Breast epithelium (tissue), 4 donors: ENCODE results near the gene FAM20C. TPM values are rescaled to one million over a fixed set of nuclear protein-coding genes. Genes with fewer than 3 reads are reported as not detected.
A peak's percentile ranks its signal among the peaks of the same experiment; 100 is the strongest.

Experiments
- DNase-seq, 2 donors: peaks; one replicate each; pipeline ENCODE4 v3.0.0-alpha.2; 2019; ENCODE audit warnings: low spot score in 2 of 2
- H3K27ac ChIP-seq, 2 donors: fragments of 200-600 bp; sonication (generic) in 1 of 2; one replicate each; pipeline ENCODE4 v1.5.1; 2016 to 2019; ENCODE audit warnings: mild to moderate bottlenecking in 1 of 2
- H3K27me3 ChIP-seq, 2 donors: fragments of 200-600 bp; sonication (generic) in 1 of 2; one replicate each; pipeline versions ENCODE4 v1.5.1 to v1.6.0; 2017 to 2019; ENCODE audit warnings: control low read depth in 1 of 2, mild to moderate bottlenecking in 1 of 2
- H3K36me3 ChIP-seq: fragments of 200-600 bp; one replicate; pipeline ENCODE4 v1.5.1; 2019
- H3K4me1 ChIP-seq, 2 donors: fragments of 200-600 bp; sonication (generic); one replicate each; pipeline ENCODE4 v1.5.1; 2016 to 2019; ENCODE audit warnings: control low read depth in 1 of 2
- H3K4me3 ChIP-seq, 3 donors: fragments of 200-600 bp; sonication (generic); 1 replicate in 2 of 3; 2 replicates in 1 of 3; pipeline ENCODE4 v1.5.1; 2016 to 2019; ENCODE audit warnings: mild to moderate bottlenecking in 3 of 3, moderate library complexity in 2 of 3
- H3K9me3 ChIP-seq, 2 donors: fragments of 200-600 bp; sonication (generic) in 1 of 2; one replicate each; pipeline ENCODE4 v1.5.1; 2016 to 2019; ENCODE audit warnings: control low read depth in 1 of 2
- CTCF ChIP-seq, 3 donors: fragments of 450-650 bp; IDR thresholded peaks; one replicate each; pipeline ENCODE4 v1.5.1; 2016 to 2017; ENCODE audit warnings: antibody characterized with exemption in 3 of 3, mild to moderate bottlenecking in 3 of 3, moderate library complexity in 3 of 3
- POLR2A ChIP-seq: fragments of 450-650 bp; IDR thresholded peaks from one replicate; pipeline ENCODE4 v1.6.1; 2016; ENCODE audit warnings: antibody characterized with exemption, mild to moderate bottlenecking, moderate library complexity
- POLR2AphosphoS5 ChIP-seq, 3 donors: sonication (generic); formaldehyde crosslinking; IDR thresholded peaks; one replicate each; pipeline ENCODE4 v1.6.1; 2017; ENCODE audit warnings: antibody characterized with exemption in 3 of 3
- intact Hi-C: fragments of 100-400 bp; cut with DNase I; formaldehyde crosslinking; loops from one replicate; pipeline ENCODE4 v1.15.1; 2023; ENCODE audit warnings: low total_unique reads
- total RNA-seq, 3 donors: library from RNA; depleted of rRNA; stranded (reverse); fragments of >200 nt; gene quantifications; one replicate each; pipeline ENCODE4 v1.1.0, GENCODE V29; 2016

The FAM20C gene
- total RNA-seq, 3 donors from 2014 or later, result 30.7 to 73.7 (median 71.0) TPM

GRCh38 chr7:159370-160270 lies 32.8 kb upstream of the FAM20C start:
- peaks cover 0 to 10% of the 10 kb centered on the region in 2 donors for H3K27me3 ChIP-seq
- H3K4me1 ChIP-seq, result no peaks in the 10 kb centered on the region
- no peak overlapping the region for H3K27ac ChIP-seq
- TF ChIP-seq CTCF (IDR thresholded peaks at IDR 0.05) (no peak), POLR2AphosphoS5 (IDR thresholded peaks at IDR 0.05) (no peak)
- H3K9me3 ChIP-seq, result no peaks in the 10 kb centered on the region
- no peak for DNase-seq
- H3K4me3 ChIP-seq, result peak overlapping the region in 1 of 3 donors; percentile 20
- H3K36me3 ChIP-seq, result no peaks in the 10 kb centered on the region
- intact Hi-C loops, result no loop called here

- no peak for TF ChIP-seq POLR2AphosphoS5 (IDR thresholded peaks at IDR 0.05)
- no peak for TF ChIP-seq CTCF (IDR thresholded peaks at IDR 0.05)
- no peak for TF ChIP-seq POLR2A
- no peak for DNase-seq
- no peak overlapping the region for H3K27ac ChIP-seq
- H3K36me3 ChIP-seq, result no peaks in the 10 kb centered on the region
- no peak overlapping the region for H3K4me3 ChIP-seq
- H3K4me1 ChIP-seq, result no peaks in the 10 kb centered on the region
- intact Hi-C loops, result no loop called here
- H3K9me3 ChIP-seq, result no peaks in the 10 kb centered on the region
- H3K27me3 ChIP-seq, result peaks cover 0 to 10% of the 10 kb centered on the region in 2 donors
These were observed 31.2 kb upstream of the FAM20C start for GRCh38 chr7:160958-161725.

GRCh38 chr7:162632-163297 lies 29.6 kb upstream of the FAM20C start:
- TF ChIP-seq POLR2A, result no peak
- TF ChIP-seq CTCF (IDR thresholded peaks at IDR 0.05), result no peak
- no peak for TF ChIP-seq POLR2AphosphoS5 (IDR thresholded peaks at IDR 0.05)
- intact Hi-C loops, result no loop called here
- no peak overlapping the region for H3K4me3 ChIP-seq
- H3K9me3 ChIP-seq, result no peaks in the 10 kb centered on the region
- DNase-seq, result no peak
- H3K27ac ChIP-seq, result no peak overlapping the region
- H3K27me3 ChIP-seq, result peaks cover 0 to 10% of the 10 kb centered on the region in 2 donors
- H3K36me3 ChIP-seq, result no peaks in the 10 kb centered on the region
- no peaks in the 10 kb centered on the region for H3K4me1 ChIP-seq

- H3K4me1 ChIP-seq, result no peaks in the 10 kb centered on the region
- no peak overlapping the region for H3K4me3 ChIP-seq
- TF ChIP-seq POLR2AphosphoS5 (IDR thresholded peaks at IDR 0.05) (no peak), POLR2A (no peak), CTCF (IDR thresholded peaks at IDR 0.05) (no peak)
- H3K9me3 ChIP-seq, result no peaks in the 10 kb centered on the region
- intact Hi-C loops, result no loop called here
- no peak overlapping the region for H3K27ac ChIP-seq
- H3K27me3 ChIP-seq, result peaks cover 0 to 10% of the 10 kb centered on the region in 2 donors
- no peak for DNase-seq
- H3K36me3 ChIP-seq, result no peaks in the 10 kb centered on the region
These were observed 29.1 kb upstream of the FAM20C start for GRCh38 chr7:163298-163695.
